HG03575 (cell line): ENCODE measurements around the gene EHMT1.
"Not testable (repeated sequence)": the region's sequence is repeated elsewhere in the genome, so short reads cannot be mapped to it uniquely, and the experiment has no call there.

Experiments used
- ATAC-seq: cut with Tn5 transposase; IDR thresholded peaks from one replicate; pipeline ENCODE4 v1.9.1; 2021; ENCODE audit not compliant: unreplicated experiment, insufficient number of reproducible peaks, low FRiP score; ENCODE audit errors: extremely low read depth

The EHMT1 gene

GRCh38 chr9:137703842-137704508 is 85.2 kb downstream of the EHMT1 start:
- no peak for ATAC-seq

GRCh38 chr9:137705443-137705863 is 86.6 kb downstream of the EHMT1 start:
- no peak for ATAC-seq

GRCh38 chr9:137705906-137706305 is 87.1 kb downstream of the EHMT1 start:
- no peak for ATAC-seq

- no peak for ATAC-seq
Observed at GRCh38 chr9:137707361-137707760, 88.6 kb downstream of the EHMT1 start.

GRCh38 chr9:137708590-137709284 is 89.9 kb downstream of the EHMT1 start:
- no peak for ATAC-seq

- ATAC-seq, result no peak
Observed at GRCh38 chr9:137709411-137710101, 90.8 kb downstream of the EHMT1 start.

- no peak for ATAC-seq
Observed at GRCh38 chr9:137710704-137711103, 91.9 kb downstream of the EHMT1 start.

- ATAC-seq, result no peak
Observed at GRCh38 chr9:137711678-137712105, 92.9 kb downstream of the EHMT1 start.

GRCh38 chr9:137715321-137715720 is 96.5 kb downstream of the EHMT1 start:
- ATAC-seq, result no peak

- ATAC-seq, result not testable (repeated sequence)
Observed at GRCh38 chr9:137715866-137716693, 97.3 kb downstream of the EHMT1 start.

- ATAC-seq, result no peak
Observed at GRCh38 chr9:137716694-137717287, 98.0 kb downstream of the EHMT1 start.

GRCh38 chr9:137717776-137718327 is 99.0 kb downstream of the EHMT1 start:
- ATAC-seq, result no peak

GRCh38 chr9:137719194-137719593 is 100.4 kb downstream of the EHMT1 start:
- no peak for ATAC-seq

- no peak for ATAC-seq
Observed at GRCh38 chr9:137720571-137721110, 101.8 kb downstream of the EHMT1 start.

GRCh38 chr9:137721479-137721878 is 102.7 kb downstream of the EHMT1 start:
- ATAC-seq, result no peak

- ATAC-seq, result no peak
Observed at GRCh38 chr9:137721899-137722298, 103.1 kb downstream of the EHMT1 start.

- ATAC-seq, result no peak
Observed at GRCh38 chr9:137722481-137722880, 103.7 kb downstream of the EHMT1 start.

- ATAC-seq, result not testable (repeated sequence)
Observed at GRCh38 chr9:137723356-137723755, 104.6 kb downstream of the EHMT1 start.
